ENCODE data around the gene HPCAL1.

The HPCAL1 gene

DNA sequence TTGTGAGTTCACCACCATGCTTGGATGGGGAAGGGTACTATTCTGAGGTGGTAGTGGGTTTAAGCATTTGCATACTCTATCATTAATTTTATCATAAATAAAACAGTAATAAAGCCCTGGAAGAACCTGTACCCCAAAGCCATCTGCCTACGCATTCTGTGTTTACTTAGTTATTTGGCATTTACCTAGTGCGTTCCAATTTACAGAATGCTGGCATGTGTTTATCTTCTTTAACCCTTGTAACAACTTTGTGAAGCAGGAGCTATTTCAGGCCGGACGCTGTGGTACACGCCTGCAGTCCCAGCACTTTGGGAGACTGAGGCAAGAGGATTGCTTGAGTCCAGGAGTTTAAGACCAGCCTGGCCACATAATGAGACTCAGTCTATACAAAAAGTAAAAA is 163.2 kb downstream of the HPCAL1 start:
- no peaks in the 10 kb centered on the region for H3K9me3 ChIP-seq (ENCODE audit: insufficient read depth, low read depth, low read length)
- no peak overlapping the region for H2AFZ ChIP-seq (ENCODE audit: low read length)
- no peak overlapping the region for H3K4me2 ChIP-seq (ENCODE audit: low read depth, low read length, poor library complexity, severe bottlenecking)
- no peaks in the 10 kb centered on the region for H3K4me1 ChIP-seq (ENCODE audit: insufficient read depth, low read length, poor library complexity, severe bottlenecking)
- H3K36me3 ChIP-seq (ENCODE audit: insufficient read depth, low read length): no peaks in the 10 kb centered on the region
- H3F3A ChIP-seq (ENCODE audit: low read depth): no peaks in the 10 kb centered on the region
- TF ChIP-seq, protein P1, sequence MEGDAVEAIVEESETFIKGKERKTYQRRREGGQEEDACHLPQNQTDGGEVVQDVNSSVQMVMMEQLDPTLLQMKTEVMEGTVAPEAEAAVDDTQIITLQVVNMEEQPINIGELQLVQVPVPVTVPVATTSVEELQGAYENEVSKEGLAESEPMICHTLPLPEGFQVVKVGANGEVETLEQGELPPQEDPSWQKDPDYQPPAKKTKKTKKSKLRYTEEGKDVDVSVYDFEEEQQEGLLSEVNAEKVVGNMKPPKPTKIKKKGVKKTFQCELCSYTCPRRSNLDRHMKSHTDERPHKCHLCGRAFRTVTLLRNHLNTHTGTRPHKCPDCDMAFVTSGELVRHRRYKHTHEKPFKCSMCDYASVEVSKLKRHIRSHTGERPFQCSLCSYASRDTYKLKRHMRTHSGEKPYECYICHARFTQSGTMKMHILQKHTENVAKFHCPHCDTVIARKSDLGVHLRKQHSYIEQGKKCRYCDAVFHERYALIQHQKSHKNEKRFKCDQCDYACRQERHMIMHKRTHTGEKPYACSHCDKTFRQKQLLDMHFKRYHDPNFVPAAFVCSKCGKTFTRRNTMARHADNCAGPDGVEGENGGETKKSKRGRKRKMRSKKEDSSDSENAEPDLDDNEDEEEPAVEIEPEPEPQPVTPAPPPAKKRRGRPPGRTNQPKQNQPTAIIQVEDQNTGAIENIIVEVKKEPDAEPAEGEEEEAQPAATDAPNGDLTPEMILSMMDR (conservative IDR thresholded peaks at IDR 0.05; ENCODE audit: low read length): no peak
- no peak for TF ChIP-seq EZH2phosphoT487 (IDR thresholded peaks at IDR 0.05; ENCODE audit: borderline replicate concordance)
- H4K20me1 ChIP-seq (ENCODE audit: insufficient read depth, low read length, poor library complexity, severe bottlenecking): no peaks in the 10 kb centered on the region
- no peak overlapping the region for H3K9ac ChIP-seq (ENCODE audit: low read depth, low read length, poor library complexity, severe bottlenecking)
- no peaks in the 10 kb centered on the region for H3K27me3 ChIP-seq (ENCODE audit: insufficient read depth, low read length, poor library complexity, severe bottlenecking)
- no peaks in the 10 kb centered on the region for H3K79me2 ChIP-seq (ENCODE audit: insufficient read depth, low read length)
- H3K9me2 ChIP-seq (replicated peaks; ENCODE audit: low read depth, low read length): no peaks in the 10 kb centered on the region
- H3K4me3 ChIP-seq (ENCODE audit: low read length, poor library complexity, severe bottlenecking): no peak overlapping the region

DNA sequence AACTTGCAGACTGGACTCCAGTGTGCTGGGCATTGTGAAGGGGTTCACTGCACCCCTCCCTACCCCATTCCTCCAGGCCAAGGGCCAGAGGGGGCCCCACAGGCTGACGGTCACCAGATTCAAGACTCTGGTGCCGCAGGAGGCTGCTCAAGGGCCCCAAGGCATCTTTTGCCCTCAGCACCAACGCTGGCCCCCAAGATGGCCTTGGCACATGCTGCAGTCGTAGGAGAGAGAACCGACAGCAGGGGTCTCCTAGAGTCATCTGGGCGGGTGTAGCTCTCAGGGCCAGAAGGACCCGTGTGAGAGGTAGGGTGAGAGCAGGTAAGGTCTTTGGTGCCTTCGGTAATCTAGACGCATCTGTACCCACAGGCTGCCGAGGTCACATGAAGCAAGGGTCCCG is 164.1 kb downstream of the HPCAL1 start:
- Histone ChIP-seq H2AFZ (ENCODE audit: low read length) (no peak overlapping the region), H3K9me2 (replicated peaks; ENCODE audit: low read depth, low read length) (no peaks in the 10 kb centered on the region), H3K9ac (ENCODE audit: low read depth, low read length, poor library complexity, severe bottlenecking) (no peak overlapping the region), H3K4me3 (ENCODE audit: low read length, poor library complexity, severe bottlenecking) (no peak overlapping the region), H3K4me2 (ENCODE audit: low read depth, low read length, poor library complexity, severe bottlenecking) (no peak overlapping the region), H3K27me3 (ENCODE audit: insufficient read depth, low read length, poor library complexity, severe bottlenecking) (no peaks in the 10 kb centered on the region), H4K20me1 (ENCODE audit: insufficient read depth, low read length, poor library complexity, severe bottlenecking) (no peaks in the 10 kb centered on the region), H3F3A (ENCODE audit: low read depth) (no peaks in the 10 kb centered on the region), H3K79me2 (ENCODE audit: insufficient read depth, low read length) (no peaks in the 10 kb centered on the region), H3K9me3 (ENCODE audit: insufficient read depth, low read depth, low read length) (no peaks in the 10 kb centered on the region), H3K36me3 (ENCODE audit: insufficient read depth, low read length) (no peaks in the 10 kb centered on the region), H3K4me1 (ENCODE audit: insufficient read depth, low read length, poor library complexity, severe bottlenecking) (no peaks in the 10 kb centered on the region)
- TF ChIP-seq, protein P1 (conservative IDR thresholded peaks at IDR 0.05; ENCODE audit: low read length): 0 out of 2 replicates have a peak, but pooled peaks have one; percentile 19
- TF ChIP-seq EZH2phosphoT487 (IDR thresholded peaks at IDR 0.05; ENCODE audit: borderline replicate concordance): no peak

DNA sequence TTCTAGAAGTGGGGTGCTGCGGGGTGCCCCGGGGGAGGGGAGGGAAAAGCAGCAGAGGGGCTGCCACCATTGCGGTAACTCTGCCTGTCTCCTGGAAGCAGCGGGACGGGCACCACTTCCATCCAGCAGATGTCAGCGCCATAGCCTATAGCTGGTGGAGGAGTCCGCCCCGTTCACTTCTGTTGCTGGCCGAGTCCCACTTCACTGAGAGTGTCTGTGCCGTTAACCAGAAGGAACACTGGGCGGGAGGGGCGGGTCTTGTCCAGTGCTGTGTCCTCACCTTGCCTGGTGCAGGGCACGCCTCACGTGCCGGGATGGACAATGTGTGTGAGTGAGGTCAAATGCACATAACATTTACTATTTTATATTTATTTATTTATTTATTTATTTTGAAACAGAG is 164.7 kb downstream of the HPCAL1 start:
- Histone ChIP-seq H2AFZ (ENCODE audit: low read length) (no peak overlapping the region), H3K27me3 (ENCODE audit: insufficient read depth, low read length, poor library complexity, severe bottlenecking) (no peaks in the 10 kb centered on the region), H3K36me3 (ENCODE audit: insufficient read depth, low read length) (no peaks in the 10 kb centered on the region), H3K4me3 (ENCODE audit: low read length, poor library complexity, severe bottlenecking) (no peak overlapping the region), H3K9ac (ENCODE audit: low read depth, low read length, poor library complexity, severe bottlenecking) (no peak overlapping the region), H3K9me2 (replicated peaks; ENCODE audit: low read depth, low read length) (no peaks in the 10 kb centered on the region), H3K9me3 (ENCODE audit: insufficient read depth, low read depth, low read length) (no peaks in the 10 kb centered on the region), H3K4me1 (ENCODE audit: insufficient read depth, low read length, poor library complexity, severe bottlenecking) (no peaks in the 10 kb centered on the region), H3K4me2 (ENCODE audit: low read depth, low read length, poor library complexity, severe bottlenecking) (no peak overlapping the region), H4K20me1 (ENCODE audit: insufficient read depth, low read length, poor library complexity, severe bottlenecking) (no peaks in the 10 kb centered on the region), H3F3A (ENCODE audit: low read depth) (no peaks in the 10 kb centered on the region), H3K79me2 (ENCODE audit: insufficient read depth, low read length) (no peaks in the 10 kb centered on the region)
- TF ChIP-seq, protein P1 (conservative IDR thresholded peaks at IDR 0.05; ENCODE audit: low read length): no peak
- no peak for TF ChIP-seq EZH2phosphoT487 (IDR thresholded peaks at IDR 0.05; ENCODE audit: borderline replicate concordance)

Data from Loucy (cell line).